Fibroblast of skin of left biceps (primary cell): ENCODE data around the gene SDR42E1.

Source experiments
- DNase-seq, 2 experiments: peaks; one replicate each; pipeline ENCODE4 v3.0.0-alpha.2; 2013; ENCODE audit warnings: low read depth in 2 of 2

Gene SDR42E1

GRCh38 chr16:82011199-82011641 is at the start of gene SDR42E1:
Gene SDR42E1 (minus strand): TSS chr16:82011470. CDS start chr16:82000858, 10,612 bp downstream.
- no peak for DNase-seq

- no peak for DNase-seq
Measured at GRCh38 chr16:82059983-82060421, 48.7 kb upstream of the SDR42E1 start.

GRCh38 chr16:82059161-82059982 is 48.1 kb upstream of the SDR42E1 start:
- DNase-seq, result no peak

- DNase-seq, result no peak
Measured at GRCh38 chr16:82056550-82056896, 45.3 kb upstream of the SDR42E1 start.

- no peak for DNase-seq
Measured at GRCh38 chr16:82055728-82056549, 44.7 kb upstream of the SDR42E1 start.

GRCh38 chr16:82055117-82055516 is 43.8 kb upstream of the SDR42E1 start:
- no peak for DNase-seq

GRCh38 chr16:82051656-82052055 is 40.4 kb upstream of the SDR42E1 start:
- no peak for DNase-seq

- DNase-seq, result no peak
Measured at GRCh38 chr16:82050909-82051357, 39.7 kb upstream of the SDR42E1 start.

GRCh38 chr16:82050506-82050905 is 39.2 kb upstream of the SDR42E1 start:
- no peak for DNase-seq

GRCh38 chr16:82049484-82049883 is 38.2 kb upstream of the SDR42E1 start:
- no peak for DNase-seq

GRCh38 chr16:82047787-82048186 is 36.5 kb upstream of the SDR42E1 start:
- DNase-seq, result no peak

GRCh38 chr16:82047374-82047773 is 36.1 kb upstream of the SDR42E1 start:
- DNase-seq, result no peak

GRCh38 chr16:82046941-82047340 is 35.7 kb upstream of the SDR42E1 start:
- DNase-seq, result no peak

GRCh38 chr16:82046541-82046940 is 35.3 kb upstream of the SDR42E1 start:
- DNase-seq, result no peak

GRCh38 chr16:82045465-82045864 is 34.2 kb upstream of the SDR42E1 start:
- DNase-seq, result no peak

GRCh38 chr16:82044585-82044911 is 33.3 kb upstream of the SDR42E1 start:
- DNase-seq, result no peak

GRCh38 chr16:82043680-82044584 is 32.7 kb upstream of the SDR42E1 start:
- peak; percentile 83 to 85 for DNase-seq

- no peak for DNase-seq
Measured at GRCh38 chr16:82042846-82043245, 31.6 kb upstream of the SDR42E1 start.

- no peak for DNase-seq
Measured at GRCh38 chr16:82042144-82042543, 30.9 kb upstream of the SDR42E1 start.

GRCh38 chr16:82041542-82041941 is 30.3 kb upstream of the SDR42E1 start:
- no peak for DNase-seq

GRCh38 chr16:82040296-82040695 is 29.0 kb upstream of the SDR42E1 start:
- no peak for DNase-seq

GRCh38 chr16:82037666-82038065 is 26.4 kb upstream of the SDR42E1 start:
- no peak for DNase-seq
